Activated T-cell treated with anti-CD3 and anti-CD28 coated beads, Interleukin-2, amount 50 U/mL, for 24 hours (primary cell): ENCODE measurements around the gene RABGAP1L.
"Not testable (repeated sequence)": the region's sequence is repeated elsewhere in the genome, so short reads cannot be mapped to it uniquely, and the experiment has no call there.

Source experiments
- DNase-seq: peaks from one replicate; pipeline ENCODE4 v3.0.0-alpha.2; 2020
- H3K27ac Mint-ChIP-seq: 2 replicates; pipeline ENCODE4 v1.8.0; 2020; ENCODE audit warnings: mild to moderate bottlenecking, mixed read lengths
- H3K27me3 Mint-ChIP-seq: 2 replicates; pipeline ENCODE4 v1.8.0; 2020; ENCODE audit warnings: mixed read lengths
- H3K36me3 Mint-ChIP-seq: 2 replicates; pipeline ENCODE4 v1.8.0; 2020; ENCODE audit warnings: low read depth, mixed read lengths
- H3K4me1 Mint-ChIP-seq: 2 replicates; pipeline ENCODE4 v1.8.0; 2020; ENCODE audit warnings: low read depth, mixed read lengths
- H3K4me3 Mint-ChIP-seq: 2 replicates; pipeline ENCODE4 v1.8.0; 2020; ENCODE audit warnings: mild to moderate bottlenecking, moderate library complexity, mixed read lengths
- H3K9me3 Mint-ChIP-seq: 2 replicates; pipeline ENCODE4 v1.8.0; 2020; ENCODE audit warnings: mixed read lengths

Gene RABGAP1L

DNA sequence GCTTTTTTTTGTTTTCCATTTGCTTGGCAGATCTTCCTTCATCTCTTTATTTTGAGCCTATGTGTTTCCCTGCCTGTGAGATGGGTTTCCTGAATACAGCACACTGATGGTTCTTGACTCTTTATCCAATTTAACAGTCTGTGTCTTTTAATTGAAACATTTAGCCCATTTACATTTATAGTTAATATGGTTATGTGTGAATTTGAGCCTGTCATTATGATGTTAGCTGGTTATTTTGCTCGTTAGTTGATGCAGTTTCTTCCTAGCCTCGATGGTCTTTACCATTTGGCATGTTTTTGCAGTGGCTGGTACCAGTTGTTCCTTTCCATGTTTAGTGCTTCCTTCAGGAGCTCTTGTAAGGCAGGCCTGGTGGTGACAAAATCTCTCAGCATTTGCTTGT, 384.1 kb downstream of the RABGAP1L start:
- peaks cover 21% of the 10 kb centered on the region for H3K9me3 Mint-ChIP-seq

DNA sequence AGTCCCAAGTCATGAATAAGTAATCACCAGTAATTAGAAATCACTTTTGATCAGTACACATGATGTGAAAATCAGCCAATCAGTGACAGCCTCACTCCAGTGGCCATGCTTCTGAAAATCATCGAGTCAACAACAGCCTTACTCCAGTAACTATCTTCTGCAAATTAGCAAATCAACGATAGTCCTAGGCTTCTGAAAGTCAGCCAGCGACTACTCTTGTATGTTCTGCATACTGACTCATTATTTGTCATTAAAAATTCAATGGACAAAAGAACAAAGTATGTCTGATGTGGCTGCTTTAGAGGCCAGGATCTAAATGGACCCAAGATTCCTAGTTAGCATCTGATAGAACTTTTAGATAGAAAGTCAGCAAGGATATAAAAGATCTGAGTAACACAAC, 391.0 kb downstream of the RABGAP1L start:
- Mint-ChIP-seq H3K4me1 (no peaks in the 10 kb centered on the region), H3K9me3 (peaks cover 6% of the 10 kb centered on the region), H3K27ac (no peak overlapping the region), H3K4me3 (no peak overlapping the region), H3K36me3 (peaks cover 13% of the 10 kb centered on the region), H3K27me3 (no peaks in the 10 kb centered on the region)
- no peak for DNase-seq

More for the DNA sequence above, 384.1 kb downstream of the RABGAP1L start:
- DNase-seq, H3K4me3 Mint-ChIP-seq, H3K27me3 Mint-ChIP-seq, H3K4me1 Mint-ChIP-seq, H3K27ac Mint-ChIP-seq: not testable (repeated sequence)
- H3K36me3 Mint-ChIP-seq: peaks cover 50% of the 10 kb centered on the region

DNA sequence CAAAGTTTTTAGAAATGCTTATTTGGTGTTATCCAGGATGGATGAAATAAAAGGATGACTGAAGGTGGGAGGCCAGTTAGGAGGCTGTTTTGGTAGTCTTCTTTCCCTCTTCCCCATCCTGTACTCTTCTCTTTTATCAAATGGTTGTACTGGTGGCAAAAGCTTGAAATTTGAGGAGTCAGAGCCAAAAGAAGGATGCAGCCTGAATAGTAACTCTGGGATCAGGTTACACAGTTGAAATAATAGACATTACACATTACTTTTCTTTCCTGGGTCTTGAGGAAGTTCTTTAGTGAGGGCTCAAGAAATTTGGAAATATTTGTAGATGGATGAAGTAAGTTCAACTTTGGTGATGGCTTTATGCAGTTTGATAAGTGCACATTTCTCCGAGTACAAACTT, 397.1 kb downstream of the RABGAP1L start:
- Mint-ChIP-seq H3K9me3 (peaks cover 11% of the 10 kb centered on the region), H3K4me3 (no peak overlapping the region), H3K27me3 (no peaks in the 10 kb centered on the region)

DNA sequence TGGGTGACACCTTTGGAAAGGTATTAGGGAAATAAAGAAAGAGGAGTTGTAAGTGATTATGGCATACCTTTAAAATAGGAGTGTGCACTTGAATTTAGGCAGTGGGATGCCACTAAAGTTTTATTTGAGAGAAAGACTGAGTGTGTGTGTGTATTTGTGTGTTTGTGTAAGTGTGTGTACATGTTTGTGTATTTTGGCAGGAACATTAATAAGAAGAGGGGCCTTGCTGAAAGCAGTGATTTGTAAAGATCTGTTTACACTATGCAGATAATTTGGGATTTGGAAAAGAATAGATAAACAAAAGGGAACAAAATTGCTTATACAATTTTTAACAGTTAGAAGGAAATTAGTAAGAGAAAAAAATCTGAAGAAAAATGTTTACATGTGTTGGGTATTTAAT, 409.2 kb downstream of the RABGAP1L start:
- no peak for DNase-seq
- Mint-ChIP-seq H3K4me3 (no peak overlapping the region), H3K4me1 (peaks cover 1% of the 10 kb centered on the region), H3K27me3 (no peaks in the 10 kb centered on the region), H3K27ac (no peak overlapping the region), H3K36me3 (peaks cover 45% of the 10 kb centered on the region), H3K9me3 (peaks cover 28% of the 10 kb centered on the region)

More for the DNA sequence above, 397.1 kb downstream of the RABGAP1L start:
- DNase-seq: no peak
- H3K4me1 Mint-ChIP-seq: no peaks in the 10 kb centered on the region
- H3K27ac Mint-ChIP-seq: no peak overlapping the region
- peaks cover 32% of the 10 kb centered on the region for H3K36me3 Mint-ChIP-seq

DNA sequence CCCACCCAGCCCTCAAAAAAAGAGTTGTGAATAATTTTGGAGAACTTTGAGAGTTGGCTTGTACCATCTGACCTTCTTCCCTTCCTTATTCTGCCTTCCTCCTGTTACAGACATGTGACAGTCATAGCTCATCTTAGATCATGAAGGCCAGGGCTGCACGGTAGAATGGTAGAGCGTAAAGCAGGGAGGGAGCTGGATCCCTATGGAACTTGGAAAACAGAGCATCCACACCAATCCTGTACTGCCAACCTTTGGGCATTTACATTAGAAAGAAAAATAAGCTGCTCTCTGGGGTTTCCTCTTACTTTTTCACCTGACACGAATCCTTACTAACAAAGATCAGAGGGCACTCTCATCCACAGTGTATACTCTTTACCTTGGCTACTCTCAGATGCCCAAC, 409.9 kb downstream of the RABGAP1L start:
- H3K36me3 Mint-ChIP-seq: peaks cover 51% of the 10 kb centered on the region
- peaks cover 1% of the 10 kb centered on the region for H3K4me1 Mint-ChIP-seq
- H3K27ac Mint-ChIP-seq: no peak overlapping the region
- peaks cover 33% of the 10 kb centered on the region for H3K9me3 Mint-ChIP-seq
- no peak for DNase-seq
- H3K27me3 Mint-ChIP-seq: no peaks in the 10 kb centered on the region
- H3K4me3 Mint-ChIP-seq: no peak overlapping the region

DNA sequence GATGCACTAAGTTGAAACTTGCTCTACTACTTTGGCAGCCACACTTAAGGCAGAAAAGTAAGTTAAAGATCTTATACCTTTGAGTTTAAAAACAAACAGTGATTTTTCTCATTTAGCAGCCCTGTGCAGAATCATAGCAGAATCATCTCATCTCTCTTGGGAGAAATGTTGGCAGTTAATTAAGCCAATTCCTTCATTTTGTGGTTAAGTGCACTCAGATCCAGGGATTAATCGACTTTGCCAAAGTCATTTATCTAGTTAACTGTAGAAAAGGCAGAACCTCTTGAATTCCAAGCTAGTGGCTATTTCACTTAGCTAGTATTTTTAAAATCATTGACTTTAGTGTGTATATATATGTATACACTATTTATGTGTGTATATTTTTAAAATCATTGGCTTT, 413.5 kb downstream of the RABGAP1L start:
- no peaks in the 10 kb centered on the region for H3K27me3 Mint-ChIP-seq
- no peak for DNase-seq
- peaks cover 53% of the 10 kb centered on the region for H3K9me3 Mint-ChIP-seq
- no peak overlapping the region for H3K27ac Mint-ChIP-seq
- H3K36me3 Mint-ChIP-seq: peaks cover 70% of the 10 kb centered on the region
- H3K4me1 Mint-ChIP-seq: peaks cover 1% of the 10 kb centered on the region
- H3K4me3 Mint-ChIP-seq: no peak overlapping the region

DNA sequence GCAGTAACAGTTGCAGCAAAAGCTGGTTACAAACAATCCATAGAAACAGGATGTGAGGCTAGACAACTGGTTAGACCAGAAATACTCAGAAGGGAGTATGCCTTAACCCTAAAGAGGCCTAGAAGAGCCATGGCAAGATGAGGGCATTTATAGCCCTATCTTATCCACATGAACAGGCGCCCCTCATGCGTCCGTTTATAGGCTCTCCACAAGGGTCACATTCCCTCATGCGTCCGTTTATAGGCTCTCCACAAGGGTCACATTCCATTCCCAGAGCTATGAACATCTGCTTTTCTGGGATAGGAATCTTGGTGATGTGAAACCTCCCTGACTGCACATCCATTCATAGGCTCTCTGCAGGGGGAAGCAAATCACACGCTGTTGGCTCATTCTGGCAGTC, 416.8 kb downstream of the RABGAP1L start:
- not testable (repeated sequence) for H3K4me1 Mint-ChIP-seq, DNase-seq, H3K27me3 Mint-ChIP-seq, H3K27ac Mint-ChIP-seq, H3K4me3 Mint-ChIP-seq
- H3K36me3 Mint-ChIP-seq: peaks cover 56% of the 10 kb centered on the region
- H3K9me3 Mint-ChIP-seq: peaks cover 44% of the 10 kb centered on the region

DNA sequence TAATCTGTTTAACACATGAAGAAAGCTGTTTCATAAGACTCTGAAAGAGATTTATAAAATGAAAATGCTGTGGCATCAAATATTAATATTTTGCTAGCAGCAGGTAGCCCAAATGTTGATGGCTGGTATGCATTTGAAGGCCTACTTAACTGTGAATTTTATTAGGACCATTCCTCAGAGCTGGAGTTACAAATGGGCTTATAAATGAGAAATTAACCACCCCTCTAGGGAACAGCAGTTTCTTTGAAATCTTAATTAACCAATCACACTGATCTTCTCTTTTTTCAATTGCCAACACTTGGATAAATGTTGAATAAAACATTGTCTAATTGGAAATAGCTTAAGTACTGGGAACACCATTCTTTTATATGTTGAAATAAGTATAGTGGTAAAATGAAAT, 418.4 kb downstream of the RABGAP1L start:
- H3K4me1 Mint-ChIP-seq: no peaks in the 10 kb centered on the region
- DNase-seq: no peak
- no peak overlapping the region for H3K4me3 Mint-ChIP-seq
- no peak overlapping the region for H3K27ac Mint-ChIP-seq
- H3K27me3 Mint-ChIP-seq: no peaks in the 10 kb centered on the region
- peaks cover 36% of the 10 kb centered on the region for H3K9me3 Mint-ChIP-seq
- H3K36me3 Mint-ChIP-seq: peaks cover 48% of the 10 kb centered on the region

DNA sequence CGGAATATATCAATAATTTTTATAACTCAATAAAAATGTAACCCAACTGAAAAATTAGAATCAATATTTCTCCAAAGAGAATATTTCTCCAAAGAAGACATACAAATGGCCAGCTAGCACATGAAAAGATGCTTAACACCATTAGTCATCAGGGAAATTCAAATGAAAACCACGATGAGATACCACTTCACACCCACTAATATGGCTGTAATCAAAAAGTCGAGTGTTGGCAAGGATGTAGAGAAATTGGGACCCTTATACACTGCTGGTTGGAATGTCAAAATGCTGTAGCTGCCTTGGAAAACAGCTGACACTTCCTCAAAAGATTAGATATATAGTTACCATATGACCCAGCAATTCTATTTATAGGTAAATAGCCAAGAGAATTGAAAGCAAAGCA, 421.5 kb downstream of the RABGAP1L start:
- Mint-ChIP-seq H3K4me1 (peaks cover 4% of the 10 kb centered on the region), H3K4me3 (no peak overlapping the region), H3K36me3 (peaks cover 39% of the 10 kb centered on the region), H3K27ac (no peak overlapping the region), H3K27me3 (no peaks in the 10 kb centered on the region), H3K9me3 (peaks cover 23% of the 10 kb centered on the region)
- DNase-seq: no peak

DNA sequence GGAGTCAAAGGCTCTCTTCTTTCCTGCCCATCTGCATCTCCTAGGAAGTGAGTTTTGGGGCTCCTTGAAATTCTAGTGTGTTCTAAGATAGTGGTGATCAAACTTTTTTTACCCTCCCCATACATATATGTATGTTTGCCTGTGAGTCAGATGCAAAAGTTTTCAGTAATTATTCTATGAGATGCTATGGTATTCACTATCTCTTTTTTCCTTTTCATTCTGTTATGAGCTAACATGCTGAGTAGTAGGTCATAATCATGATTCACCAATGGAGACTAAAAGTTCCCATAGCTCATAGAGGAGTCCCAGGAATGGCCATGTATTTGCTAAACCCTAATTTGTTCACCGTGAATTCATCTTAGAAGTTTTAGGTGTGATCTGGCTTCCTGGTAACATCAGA, 424.0 kb downstream of the RABGAP1L start:
- Mint-ChIP-seq H3K9me3 (peaks cover 18% of the 10 kb centered on the region), H3K36me3 (peaks cover 37% of the 10 kb centered on the region), H3K27me3 (no peaks in the 10 kb centered on the region), H3K4me1 (peaks cover 4% of the 10 kb centered on the region), H3K4me3 (no peak overlapping the region), H3K27ac (no peak overlapping the region)
- no peak for DNase-seq

DNA sequence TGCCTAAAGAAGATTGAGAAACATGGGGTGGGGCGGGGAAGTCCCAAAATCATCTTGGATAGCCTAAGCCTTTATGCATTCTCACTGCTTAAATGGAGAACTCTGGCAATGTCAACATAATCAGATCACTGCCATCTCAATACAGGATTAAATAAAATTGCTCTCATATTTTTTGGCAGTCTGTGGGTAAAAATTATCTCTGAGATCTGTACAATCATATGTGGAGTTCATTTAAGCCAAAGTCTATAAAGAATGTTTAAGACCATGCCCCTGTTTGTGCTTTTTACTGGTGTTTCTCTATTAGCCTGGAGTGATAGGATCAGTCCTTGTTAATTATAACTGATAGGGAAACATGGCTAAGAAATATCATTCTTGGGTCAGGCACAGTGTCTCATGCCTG, 424.8 kb downstream of the RABGAP1L start:
- no peak for DNase-seq
- H3K27me3 Mint-ChIP-seq: no peaks in the 10 kb centered on the region
- peaks cover 41% of the 10 kb centered on the region for H3K36me3 Mint-ChIP-seq
- no peak overlapping the region for H3K4me3 Mint-ChIP-seq
- H3K4me1 Mint-ChIP-seq: peaks cover 4% of the 10 kb centered on the region
- H3K27ac Mint-ChIP-seq: no peak overlapping the region
- H3K9me3 Mint-ChIP-seq: peaks cover 22% of the 10 kb centered on the region

DNA sequence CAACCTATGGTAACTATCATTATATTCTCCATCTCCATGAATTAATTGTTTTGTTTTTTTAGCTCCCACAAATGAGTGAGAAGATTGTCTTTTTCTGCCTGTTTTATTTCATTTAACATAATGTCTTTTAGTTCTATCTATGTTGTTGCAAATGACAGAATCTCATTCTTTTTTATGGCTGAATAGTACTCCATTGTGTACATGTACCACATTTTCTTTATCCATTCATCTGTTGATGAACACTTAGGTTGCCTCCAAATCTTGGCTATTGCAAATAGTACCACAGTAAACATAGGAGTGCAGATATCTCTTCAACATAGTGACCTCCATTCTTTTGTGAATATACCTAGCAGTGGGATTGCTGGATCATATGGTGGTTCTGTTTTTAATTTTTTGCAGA, 429.3 kb downstream of the RABGAP1L start:
- not testable (repeated sequence) for H3K4me3 Mint-ChIP-seq, H3K27ac Mint-ChIP-seq, DNase-seq, H3K27me3 Mint-ChIP-seq, H3K4me1 Mint-ChIP-seq
- Mint-ChIP-seq H3K9me3 (peaks cover 21% of the 10 kb centered on the region), H3K36me3 (peaks cover 34% of the 10 kb centered on the region)

DNA sequence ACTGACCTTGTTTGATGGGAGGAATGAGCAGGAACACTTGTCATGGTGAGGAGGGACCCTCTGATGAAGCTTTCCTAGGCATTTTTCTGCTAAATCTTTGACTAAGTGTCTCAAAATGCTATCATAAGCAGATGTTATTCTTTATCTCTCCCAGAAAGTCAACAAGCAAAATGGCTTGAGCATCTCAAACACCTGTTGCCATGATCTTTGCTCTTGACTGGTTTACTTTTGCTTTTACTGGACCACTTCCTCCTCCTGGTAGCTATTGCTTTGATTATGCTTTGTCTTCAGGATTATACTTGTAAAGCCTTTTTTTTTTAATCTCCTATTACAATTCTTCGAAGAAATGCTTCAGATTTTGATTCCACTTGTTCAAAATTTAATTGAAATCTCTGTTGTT, 445.9 kb downstream of the RABGAP1L start:
- H3K9me3 Mint-ChIP-seq: peaks cover 6% of the 10 kb centered on the region

DNA sequence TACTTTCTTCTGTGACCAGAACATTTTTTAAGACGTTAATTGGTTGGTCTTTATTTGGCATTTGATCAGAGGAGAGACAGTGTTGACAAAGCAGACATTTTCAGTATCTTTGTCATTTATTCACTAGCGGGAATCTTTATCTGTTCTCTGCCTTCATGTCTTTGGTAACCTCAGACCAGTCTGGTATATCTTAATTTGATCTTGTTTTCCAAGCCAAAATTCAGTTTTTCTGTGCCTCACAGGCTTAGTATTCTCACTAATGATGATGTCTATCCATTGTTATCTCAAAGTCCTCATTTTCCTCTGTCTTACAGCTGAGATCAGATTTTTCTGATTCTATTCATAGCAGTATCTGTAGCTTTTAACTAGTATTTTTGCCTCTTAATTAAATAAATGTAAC, 447.2 kb downstream of the RABGAP1L start:
- no peaks in the 10 kb centered on the region for H3K4me1 Mint-ChIP-seq
- H3K27me3 Mint-ChIP-seq: no peaks in the 10 kb centered on the region
- H3K9me3 Mint-ChIP-seq: peaks cover 5% of the 10 kb centered on the region
- H3K4me3 Mint-ChIP-seq: no peak overlapping the region
- no peak for DNase-seq
- peaks cover 36% of the 10 kb centered on the region for H3K36me3 Mint-ChIP-seq
- H3K27ac Mint-ChIP-seq: no peak overlapping the region

More for the DNA sequence above, 445.9 kb downstream of the RABGAP1L start:
- no peaks in the 10 kb centered on the region for H3K27me3 Mint-ChIP-seq
- H3K27ac Mint-ChIP-seq: no peak overlapping the region
- peaks cover 44% of the 10 kb centered on the region for H3K36me3 Mint-ChIP-seq
- no peak for DNase-seq
- H3K4me1 Mint-ChIP-seq: no peaks in the 10 kb centered on the region
- H3K4me3 Mint-ChIP-seq: no peak overlapping the region

DNA sequence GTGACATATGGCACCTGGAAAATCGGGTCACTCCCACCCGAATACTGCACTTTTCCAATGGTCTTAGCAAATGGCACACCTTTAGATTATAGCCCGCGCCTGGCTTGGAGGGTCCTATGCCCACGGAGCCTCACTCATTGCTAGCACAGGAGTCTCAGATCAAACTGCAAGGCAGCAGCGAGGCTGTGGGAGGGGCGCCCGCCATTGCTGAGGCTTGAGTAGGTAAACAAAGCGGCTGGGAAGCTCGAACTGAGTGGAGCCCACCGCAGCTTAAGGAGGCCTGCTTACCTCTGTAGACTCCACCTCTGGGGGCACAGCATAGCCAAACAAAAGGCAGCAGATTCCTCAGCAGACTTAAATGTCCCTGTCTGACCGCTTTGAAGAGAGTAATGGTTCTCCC, 458.6 kb downstream of the RABGAP1L start:
- DNase-seq, H3K27ac Mint-ChIP-seq, H3K4me1 Mint-ChIP-seq, H3K27me3 Mint-ChIP-seq, H3K4me3 Mint-ChIP-seq: not testable (repeated sequence)
- H3K9me3 Mint-ChIP-seq: peaks cover 16% of the 10 kb centered on the region
- peaks cover 32% of the 10 kb centered on the region for H3K36me3 Mint-ChIP-seq

DNA sequence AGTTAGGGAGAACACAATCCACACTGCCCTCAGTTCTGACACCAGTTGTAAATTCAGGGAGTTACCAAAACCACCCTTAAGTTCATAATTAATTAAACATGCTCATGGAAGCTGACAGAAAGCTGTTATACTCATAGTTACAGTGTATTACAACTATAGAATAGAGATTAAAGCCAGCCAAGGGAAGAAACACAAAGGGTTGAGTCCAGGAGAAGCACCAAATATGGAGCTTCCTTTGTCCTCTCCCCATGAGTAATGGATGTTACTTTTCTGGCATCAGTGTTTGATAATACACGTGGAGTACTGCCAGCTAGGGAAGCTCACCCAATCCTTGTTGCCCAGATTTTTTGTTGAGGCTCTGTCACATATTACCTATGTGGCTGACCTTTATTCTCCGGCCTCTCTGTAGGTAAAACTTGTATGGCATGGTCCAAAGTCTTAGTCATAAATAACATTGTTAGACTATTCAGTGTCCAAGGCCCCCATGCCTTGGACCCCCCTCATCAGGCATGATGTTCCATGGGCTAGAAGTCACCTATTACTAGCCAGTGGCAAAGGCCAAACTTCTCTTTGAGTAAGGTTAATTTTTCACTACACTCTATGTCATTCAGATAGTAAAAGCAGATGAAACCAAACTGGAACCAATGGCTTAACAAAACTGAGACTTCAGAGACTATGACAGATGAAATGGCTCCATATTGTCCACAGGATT, 464.2 kb downstream of the RABGAP1L start:
- H3K4me3 Mint-ChIP-seq: no peak overlapping the region
- DNase-seq: no peak
- no peak overlapping the region for H3K27ac Mint-ChIP-seq

More for the DNA sequence above, 464.2 kb downstream of the RABGAP1L start:
- Mint-ChIP-seq H3K27me3 (no peaks in the 10 kb centered on the region), H3K36me3 (peaks cover 27% of the 10 kb centered on the region), H3K9me3 (peaks cover 19% of the 10 kb centered on the region), H3K4me1 (no peaks in the 10 kb centered on the region)
